HG02970 (cell line): ENCODE data around the gene PTPRCAP.
"Not testable (repeated sequence)": the region's sequence is repeated elsewhere in the genome, so short reads cannot be mapped to it uniquely, and the experiment has no call there.

Experiments
- ATAC-seq: cut with Tn5 transposase; IDR thresholded peaks from one replicate; pipeline ENCODE4 v1.9.1; 2021; ENCODE audit warnings: mild to moderate bottlenecking, moderate library complexity, moderate number of reproducible peaks; ENCODE audit not compliant: unreplicated experiment, low FRiP score

PTPRCAP gene

DNA sequence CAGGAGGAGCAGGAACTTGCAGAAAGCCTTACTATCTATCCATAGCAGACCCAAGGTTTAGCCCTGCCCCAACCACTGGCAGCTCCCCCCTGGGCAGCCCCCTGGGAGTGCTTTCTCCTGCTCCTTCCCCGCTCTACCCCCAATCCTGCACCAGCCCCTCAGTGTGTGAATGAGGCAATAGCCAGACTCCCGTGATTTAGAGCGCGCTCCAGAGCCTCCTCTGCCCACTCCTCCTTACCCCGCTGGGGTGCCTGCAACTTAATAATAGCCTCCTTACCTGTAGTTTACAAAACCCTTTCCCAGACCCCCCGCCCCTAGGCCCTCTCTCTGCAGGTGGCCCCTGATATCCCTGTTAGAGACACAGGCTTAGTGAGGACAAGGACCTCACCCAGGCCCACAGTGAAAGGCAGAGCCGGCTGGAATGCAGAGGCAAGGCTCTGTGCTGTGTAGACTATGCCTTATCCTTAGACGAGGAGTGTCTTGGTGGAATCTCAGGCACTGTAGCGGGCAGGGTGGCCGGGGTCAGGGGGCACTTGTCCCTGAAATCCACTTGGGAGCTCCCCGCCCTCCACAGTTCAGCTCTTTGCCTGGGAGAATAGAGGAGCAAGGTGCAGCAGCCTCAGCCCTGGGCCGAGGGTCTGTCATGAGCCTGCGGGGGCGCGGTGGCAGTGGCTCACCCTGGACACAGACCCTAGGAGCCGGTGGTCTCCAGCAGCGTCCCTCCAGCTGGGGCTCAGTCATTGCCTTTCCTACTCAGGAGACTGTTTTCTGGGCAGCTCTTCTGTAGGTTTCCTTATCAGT, 26.3 kb downstream of the PTPRCAP start:
- ATAC-seq: no peak

DNA sequence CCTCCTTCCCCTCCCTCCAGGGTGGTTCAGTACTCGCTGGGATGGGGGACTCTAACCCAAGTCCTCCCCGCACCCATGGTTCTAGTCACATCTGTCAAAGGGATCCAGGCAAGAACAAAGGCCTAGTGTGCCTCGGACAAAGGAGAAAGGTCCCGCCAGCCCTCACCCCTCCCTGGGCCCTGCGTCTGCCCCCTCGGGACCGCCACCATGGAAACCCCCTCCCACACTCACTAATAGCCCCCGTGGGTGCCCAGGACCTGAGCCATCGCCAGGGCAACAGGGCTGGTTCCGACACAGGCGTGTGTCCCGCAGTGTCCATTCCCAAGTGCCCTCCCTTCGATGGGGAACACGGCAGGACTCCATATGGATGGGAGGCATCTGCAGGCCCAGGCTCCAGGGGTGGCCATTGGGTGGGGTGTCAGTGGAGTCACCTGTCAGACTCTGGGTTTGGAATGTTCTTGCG, 27.1 kb downstream of the PTPRCAP start:
- no peak for ATAC-seq

DNA sequence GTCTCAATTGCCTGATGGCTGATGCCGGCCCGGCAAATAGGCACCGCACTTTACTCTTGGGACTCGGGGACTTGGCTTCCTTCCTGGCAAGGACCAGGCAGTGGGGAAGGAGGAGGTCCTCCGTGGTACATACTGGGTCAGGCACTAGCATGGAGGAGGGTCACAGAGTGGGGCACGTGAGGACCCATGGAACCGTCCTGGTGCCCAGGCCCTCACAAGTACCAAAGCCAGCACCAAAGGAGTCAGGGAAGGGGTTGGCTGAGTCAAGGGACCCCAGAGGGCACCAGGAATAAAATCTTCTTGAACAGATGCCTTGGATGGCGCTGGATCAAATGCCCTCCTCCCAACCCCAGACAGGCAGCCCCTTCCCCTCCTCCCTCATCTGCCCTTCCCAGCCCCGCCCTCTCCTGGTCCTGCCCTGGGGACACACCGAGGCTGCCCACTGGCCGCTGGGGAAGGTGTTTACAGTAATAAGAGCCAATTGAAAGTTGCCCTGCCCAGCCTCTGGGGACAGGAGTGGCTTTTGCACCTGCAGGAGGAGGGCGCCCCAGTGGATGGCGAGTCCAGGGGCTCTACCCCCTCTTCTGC, 27.6 kb downstream of the PTPRCAP start:
- no peak for ATAC-seq

DNA sequence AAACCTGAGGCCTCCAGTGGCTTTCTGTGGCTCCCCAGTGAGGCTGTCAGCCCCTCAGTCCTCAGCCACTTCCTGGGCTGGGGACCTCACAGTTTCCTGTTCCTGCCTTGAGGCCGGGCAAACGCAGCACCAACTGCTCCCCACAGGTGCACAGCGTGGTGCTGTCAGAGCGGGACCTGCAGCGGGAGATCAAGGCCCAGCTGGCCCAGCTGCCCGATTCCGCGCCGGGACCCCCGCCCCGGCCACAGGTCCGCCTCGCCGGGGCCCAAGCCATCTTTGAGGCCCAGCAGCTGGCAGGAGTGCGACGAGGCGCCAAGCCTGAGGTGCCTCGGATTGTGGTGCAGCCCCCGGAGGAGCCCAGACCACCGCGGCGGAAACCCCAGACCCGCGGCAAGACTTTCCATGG, 28.2 kb downstream of the PTPRCAP start:
- ATAC-seq: no peak

DNA sequence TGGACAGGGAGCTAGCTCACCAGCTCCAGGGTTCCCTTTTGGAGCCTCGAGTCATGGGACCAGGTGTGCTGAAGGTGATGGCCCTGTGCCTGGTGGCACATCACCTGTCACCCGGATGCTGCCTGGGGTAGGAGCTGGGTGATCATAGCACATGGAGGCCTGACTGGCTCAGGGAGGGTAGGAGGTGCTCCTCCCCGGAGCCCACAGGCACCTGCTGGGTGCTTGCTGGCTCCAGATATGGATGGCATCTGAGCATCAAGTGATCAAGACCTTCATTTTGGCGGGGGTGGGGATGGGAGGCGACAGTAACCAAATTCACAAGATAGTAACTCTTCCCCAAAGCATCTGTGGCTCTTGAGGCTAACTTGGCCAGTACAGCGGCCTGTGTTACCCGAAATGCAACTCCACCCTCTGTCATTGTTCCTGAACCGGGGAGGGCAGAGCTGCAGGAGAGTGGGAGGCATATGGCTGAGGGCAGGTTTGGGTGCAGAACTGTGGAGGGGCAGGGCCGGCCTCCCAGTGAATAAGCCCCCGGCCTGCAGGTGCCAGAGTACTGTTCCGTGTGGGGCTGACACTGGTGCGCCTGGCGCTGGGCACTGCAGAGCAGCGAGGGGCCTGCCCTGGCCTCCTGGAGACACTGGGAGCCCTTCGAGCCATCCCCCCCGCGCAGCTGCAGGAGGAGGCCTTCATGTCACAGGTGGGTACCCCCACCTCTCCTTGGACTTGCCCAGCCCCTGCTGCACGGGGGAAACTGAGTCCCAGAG, 28.9 kb downstream of the PTPRCAP start:
- ATAC-seq: no peak

DNA sequence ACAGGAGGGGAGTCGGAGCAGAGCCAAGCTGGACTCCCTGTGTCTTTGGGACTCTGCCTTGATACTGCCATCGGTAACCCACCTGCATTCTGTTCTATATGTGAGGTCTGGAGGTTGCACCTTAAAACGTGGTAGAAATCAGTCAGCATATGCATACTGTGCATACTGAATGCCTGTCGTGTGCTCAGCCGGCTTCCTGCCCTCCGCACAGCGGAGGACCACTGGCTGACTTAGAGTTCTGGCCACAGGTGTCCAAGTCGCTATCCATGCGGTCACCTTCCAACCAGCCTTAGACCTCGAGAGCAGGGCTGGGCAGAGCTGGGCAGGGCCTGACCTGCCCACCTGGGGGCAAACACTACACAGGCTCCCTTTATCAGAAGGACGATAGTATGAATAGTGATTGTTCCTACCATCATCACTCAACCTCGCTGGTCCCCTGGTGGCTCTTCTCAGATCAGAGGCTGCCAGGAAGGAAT, 29.8 kb downstream of the PTPRCAP start:
- ATAC-seq: no peak

DNA sequence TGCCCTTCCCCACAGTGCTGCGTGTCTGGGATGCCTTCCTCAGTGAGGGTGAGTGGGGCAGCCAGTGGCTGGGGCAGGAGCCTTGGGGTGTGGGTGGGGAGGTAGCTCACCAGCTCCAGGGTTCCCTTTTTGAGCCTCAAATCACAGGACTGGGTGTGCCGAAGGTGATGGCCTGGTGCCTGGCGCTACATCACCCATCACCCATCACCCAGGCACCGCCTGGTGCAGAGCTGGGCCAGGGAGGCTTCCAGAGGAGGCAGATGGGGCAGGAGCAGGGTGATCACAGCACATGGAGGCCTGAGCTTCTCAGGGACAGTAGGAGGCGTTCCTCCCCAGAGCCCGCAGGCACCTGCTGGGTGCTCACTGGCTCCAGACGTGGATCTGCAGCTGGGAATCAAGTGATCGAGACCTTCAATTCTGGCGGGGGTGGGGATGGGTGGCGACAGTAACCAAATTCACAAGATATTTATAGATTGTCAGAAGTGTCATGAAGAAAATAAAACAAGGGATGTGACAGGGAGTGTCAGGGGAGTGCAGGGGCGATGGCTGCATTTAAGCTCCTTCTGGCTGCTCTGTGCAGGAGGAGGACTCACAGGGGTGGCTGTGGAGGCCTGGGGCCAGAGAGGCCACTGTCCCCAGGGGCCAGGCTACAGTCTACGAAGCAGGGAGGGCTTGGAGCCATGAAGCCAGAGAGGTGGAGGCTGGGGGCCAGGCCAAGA, 30.4 kb downstream of the PTPRCAP start:
- ATAC-seq: no peak

DNA sequence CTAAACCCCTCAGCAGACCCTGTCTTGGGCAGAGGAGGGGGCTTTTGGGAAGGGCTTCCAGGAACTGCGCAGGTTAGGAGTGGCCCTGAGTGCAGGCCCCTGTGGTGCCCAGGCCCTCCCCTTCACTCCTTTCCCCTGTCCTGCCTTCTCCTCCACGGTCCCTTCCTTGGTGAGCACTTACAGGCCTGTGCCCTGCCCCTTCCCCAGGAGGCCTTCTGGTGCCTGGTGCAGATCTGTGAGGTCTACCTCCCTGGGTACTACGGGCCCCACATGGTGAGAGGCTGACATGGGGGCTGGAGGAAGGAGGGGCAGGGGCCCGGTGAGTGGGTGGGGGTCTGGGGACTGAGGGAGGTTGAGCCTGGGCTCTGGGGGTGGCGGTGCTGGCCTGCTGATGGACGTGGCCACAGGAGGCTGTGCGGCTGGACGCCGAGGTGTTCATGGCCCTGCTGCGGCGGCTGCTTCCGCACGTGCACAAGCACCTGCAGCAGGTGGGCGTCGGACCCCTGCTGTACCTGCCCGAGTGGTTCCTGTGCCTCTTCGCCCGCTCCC, 31.0 kb downstream of the PTPRCAP start:
- ATAC-seq: no peak

DNA sequence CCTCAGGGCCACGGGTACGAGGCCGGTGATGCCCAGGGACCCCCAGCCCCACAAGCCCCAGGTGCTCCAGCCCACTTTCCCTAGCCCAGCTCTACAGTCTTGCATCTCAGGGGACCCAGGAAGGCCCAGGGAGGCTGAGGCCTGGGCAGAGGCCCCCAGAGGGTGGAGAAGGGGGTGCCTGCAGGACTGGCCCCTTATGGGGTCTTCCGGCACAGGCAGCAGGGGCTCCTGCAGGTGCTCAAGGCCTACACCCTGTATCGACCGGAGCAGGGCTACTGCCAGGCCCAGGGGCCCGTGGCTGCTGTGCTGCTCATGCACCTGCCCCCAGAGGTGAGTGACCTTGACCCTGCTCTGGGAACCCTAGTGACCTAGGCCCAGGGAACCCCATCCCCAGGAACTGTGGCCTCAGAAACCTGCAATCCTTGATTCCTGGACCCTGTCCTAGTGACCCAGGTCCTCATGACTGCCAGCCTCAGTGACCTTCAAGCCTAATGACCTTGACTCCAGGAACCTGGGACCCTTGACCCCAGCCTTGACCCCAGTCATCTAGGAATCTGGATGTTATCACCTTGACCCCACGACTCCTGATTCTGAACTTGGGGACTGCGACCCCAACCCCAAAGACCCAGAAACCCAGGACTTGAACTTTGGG, 31.7 kb downstream of the PTPRCAP start:
- ATAC-seq: no peak

DNA sequence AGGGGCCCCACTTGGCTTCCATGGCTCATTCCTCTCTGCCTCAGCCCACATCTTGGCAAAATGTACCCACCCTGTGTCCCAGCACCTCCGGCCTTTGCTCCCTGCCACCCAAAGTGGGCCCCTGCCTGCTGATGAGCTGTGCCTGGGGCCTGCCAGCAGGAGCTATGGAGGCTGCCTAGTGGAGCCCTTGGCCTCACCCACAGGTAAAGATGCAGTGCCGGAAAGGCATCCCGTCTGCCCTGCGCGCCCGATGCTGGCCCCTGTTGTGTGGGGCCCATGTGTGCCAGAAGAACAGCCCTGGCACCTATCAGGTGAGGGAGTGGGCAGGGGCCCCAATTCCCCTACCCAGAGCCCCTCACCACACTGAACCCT, 32.3 kb downstream of the PTPRCAP start:
- ATAC-seq: no peak

DNA sequence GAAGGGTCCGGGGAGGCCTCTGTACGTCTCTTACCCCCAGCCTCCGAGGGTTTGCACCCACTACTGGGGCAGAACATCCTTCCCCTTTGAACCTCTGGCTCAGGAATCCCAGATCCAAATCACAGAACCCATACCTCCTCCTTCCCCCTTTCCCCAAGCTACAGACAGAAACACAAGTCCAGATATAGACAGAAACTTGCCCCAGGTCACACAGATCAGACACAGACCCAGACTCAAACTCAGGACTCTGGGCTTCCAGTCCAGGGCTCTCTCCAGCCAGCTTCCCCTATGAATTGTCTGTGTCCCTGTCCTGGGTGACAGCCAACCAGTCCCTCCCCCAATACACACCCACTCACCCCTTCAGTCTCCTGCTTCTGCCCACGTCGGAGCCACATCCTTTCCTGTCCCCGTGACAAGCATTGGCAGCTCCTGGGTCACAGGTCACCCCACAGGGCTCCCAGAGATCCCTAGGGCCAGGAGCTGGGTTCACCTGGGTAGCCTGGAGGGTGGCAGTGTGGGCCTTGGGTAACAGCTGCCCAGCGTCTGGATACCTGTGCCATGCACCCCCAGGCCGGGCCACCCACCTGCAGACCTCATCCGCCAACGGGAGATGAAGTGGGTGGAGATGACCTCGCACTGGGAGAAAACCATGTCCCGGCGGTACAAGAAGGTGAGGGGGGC, 32.8 kb downstream of the PTPRCAP start:
- ATAC-seq: no peak

DNA sequence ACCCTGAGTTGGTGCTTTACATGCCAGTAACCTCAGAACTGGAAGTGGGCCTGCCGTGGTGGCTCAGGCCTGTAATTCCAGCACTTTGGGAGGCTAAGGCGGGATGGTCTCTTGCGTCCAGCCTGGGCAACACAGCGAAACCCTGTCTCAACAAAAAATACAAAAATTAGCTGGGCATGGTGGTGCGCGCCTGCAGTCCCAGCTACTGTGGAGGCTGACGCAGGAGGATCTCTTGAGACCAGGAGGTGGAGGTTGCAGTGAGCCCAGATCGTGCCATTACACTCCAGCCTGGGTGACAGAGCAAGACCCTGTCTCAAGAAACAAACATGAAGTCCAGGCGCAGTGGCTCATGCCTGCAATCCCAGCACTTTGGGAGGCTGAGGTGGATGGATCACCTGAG, 34.4 kb downstream of the PTPRCAP start:
- not testable (repeated sequence) for ATAC-seq

DNA sequence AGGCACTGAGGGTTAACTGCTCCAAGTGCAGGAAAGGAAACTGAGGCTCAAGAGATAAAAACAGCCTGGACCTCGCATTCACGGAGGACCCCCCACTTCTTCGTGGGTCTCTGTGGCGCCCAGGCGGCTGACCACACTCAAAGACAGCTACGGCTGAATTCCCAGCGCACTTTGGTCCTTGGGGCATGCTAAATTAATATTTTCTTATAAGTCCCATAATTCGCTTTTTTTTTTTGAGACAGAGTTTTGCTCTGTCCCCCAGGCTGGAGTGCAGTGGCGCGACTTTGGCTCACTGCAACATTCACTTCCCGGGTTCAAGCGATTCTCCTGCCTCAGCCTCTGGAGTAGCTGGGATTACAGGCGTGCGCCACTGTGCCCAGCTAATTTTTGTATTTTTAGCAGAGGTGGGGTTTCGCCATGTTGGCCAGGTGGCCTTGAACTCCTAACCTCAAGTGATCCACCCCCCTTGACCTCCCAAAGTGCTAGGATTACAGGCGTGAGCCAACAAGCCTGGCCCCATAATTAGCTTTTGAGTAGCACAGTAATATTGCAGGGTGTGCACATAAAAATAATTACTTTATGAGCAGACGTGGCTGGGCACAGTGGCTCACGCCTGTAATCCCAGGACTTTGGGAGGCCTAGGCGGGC, 35.2 kb downstream of the PTPRCAP start:
- ATAC-seq: peak; percentile 1

DNA sequence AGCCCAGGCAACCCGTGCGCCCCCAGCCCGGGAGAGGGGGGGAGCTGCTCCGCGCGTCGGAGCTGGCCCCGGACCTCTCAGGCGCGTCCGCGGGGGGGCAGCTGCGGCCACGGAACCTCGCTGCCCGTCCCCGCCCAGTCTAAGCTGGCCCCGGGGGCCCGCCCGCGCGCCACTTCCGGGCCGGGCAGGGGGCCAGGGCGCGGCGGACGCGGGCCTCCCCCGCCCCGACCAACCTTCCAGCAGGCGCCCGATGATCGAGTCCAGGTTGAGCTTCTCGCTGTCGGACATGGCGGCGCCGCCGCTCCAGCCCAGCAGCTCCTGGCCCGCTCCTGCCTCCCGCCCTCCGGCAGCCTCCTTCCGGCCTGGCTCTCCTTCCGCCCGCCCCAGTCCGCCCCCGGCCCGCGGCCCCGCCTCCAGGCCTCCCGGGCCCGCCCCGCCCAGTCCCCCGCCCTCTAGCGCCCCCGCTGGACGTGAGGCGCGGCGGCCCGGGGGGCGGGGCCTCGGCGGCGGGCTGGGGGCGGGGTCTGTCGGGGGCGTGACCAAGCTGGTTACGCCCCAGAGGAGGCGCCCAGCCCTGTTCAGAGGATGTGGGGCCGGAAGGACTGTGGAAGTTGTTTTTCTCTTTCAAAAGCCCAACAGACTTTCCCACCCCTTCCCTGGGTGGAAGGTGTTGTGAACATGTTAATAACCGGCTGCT, 35.8 kb downstream of the PTPRCAP start, which contains the start of gene PPP1CA:
Gene PPP1CA, minus strand, starts transcription at position 364 of the 697 bp plus-strand sequence. Its CDS starts 76 bp downstream, at position 288.
- peak; percentile 58 for ATAC-seq

DNA sequence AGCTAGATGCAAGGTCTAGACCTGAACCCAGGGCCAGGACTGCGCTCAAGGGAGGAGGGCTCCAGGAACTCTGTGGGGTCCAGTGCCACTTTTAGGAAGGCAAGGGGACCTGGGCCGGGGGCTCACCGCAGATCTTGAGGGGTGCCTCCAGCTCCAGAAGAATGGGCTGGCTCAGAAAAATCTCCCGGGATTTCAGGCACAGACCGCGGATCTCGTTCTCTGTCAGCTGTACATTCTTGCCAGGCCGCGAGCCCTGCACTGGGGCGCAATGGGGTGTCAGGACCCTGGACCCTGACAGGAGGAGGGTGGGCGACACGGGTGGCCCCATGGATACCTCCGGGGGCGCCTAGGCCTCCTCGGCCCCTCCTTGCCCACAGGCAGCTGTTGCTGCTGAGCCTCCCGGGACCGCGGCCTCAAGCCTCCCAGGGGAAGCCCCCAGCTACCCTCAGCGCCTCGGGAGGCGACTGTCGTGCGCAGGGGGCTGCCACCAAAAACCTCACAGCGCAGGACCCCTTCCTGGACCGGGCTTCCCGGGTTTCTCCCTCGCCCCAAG, 36.5 kb downstream of the PTPRCAP start:
- no peak for ATAC-seq

DNA sequence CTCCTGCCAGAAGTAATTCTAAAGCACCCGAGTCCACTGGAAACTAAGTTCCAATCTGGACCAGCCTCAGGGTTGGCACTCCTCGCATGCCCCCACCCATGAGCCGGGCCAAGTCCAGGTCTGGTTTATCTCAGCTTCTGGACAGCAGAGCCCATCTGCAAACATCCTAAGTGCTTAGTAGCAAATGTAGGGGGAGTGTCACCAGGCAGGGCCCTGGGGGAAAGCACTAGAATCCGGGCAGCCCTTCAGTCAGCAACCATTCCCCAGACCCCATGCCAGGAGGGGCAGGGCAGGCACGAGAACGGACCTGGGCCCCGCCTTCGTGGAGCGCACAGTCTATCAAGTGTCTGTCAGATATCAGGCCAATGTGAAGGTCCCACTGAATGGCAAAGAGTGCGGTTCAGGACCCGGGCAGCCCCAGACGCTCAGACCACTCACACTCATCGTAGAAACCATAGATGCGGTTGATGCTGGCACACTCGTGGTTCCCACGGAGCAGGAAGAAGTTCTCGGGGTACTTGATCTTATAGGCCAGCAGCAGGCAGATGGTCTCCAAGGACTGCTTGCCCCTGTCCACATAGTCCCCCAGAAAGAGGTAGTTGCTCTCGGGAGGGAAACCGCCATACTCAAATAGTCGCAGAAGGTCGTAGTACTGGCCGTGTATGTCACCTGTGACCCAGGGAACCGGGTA, 37.1 kb downstream of the PTPRCAP start:
- no peak for ATAC-seq
